Fibroblast of upper back skin (primary cell): ENCODE data around the gene ARHGAP26.
"Not testable (repeated sequence)": the region's sequence is repeated elsewhere in the genome, so short reads cannot be mapped to it uniquely, and the experiment has no call there.

Experiments used
- DNase-seq: peaks from one replicate; pipeline ENCODE4 v3.0.0-alpha.2; 2013

The ARHGAP26 gene

DNA sequence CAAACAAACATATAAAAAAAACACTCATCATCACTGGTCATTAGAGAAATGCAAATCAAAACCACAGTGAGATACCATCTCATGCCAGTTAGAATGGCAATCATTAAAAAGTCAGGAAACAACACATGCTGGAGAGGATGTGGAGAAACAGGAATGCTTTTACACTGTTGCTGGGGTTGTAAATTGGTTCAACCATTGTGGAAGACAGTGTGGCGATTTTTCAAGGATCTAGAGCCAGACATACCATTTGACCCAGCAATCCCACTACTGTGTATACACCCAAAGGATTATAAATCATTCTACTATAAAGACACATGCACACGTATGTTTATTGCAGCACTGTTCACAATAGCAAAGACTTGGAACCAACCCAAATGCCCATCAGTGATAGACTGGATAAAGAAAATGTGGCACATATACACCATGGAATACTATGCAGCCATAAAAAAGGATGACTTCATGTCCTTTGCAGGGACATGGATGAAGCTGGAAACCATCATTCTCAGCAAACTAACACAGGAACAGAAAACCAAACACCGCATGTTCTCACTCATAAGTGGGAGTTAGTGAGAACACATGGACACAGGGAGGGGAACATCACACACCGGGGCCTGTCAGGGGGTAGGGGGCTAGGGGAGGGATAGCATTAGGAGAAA is 433.3 kb downstream of the ARHGAP26 start:
- DNase-seq, result not testable (repeated sequence)

DNA sequence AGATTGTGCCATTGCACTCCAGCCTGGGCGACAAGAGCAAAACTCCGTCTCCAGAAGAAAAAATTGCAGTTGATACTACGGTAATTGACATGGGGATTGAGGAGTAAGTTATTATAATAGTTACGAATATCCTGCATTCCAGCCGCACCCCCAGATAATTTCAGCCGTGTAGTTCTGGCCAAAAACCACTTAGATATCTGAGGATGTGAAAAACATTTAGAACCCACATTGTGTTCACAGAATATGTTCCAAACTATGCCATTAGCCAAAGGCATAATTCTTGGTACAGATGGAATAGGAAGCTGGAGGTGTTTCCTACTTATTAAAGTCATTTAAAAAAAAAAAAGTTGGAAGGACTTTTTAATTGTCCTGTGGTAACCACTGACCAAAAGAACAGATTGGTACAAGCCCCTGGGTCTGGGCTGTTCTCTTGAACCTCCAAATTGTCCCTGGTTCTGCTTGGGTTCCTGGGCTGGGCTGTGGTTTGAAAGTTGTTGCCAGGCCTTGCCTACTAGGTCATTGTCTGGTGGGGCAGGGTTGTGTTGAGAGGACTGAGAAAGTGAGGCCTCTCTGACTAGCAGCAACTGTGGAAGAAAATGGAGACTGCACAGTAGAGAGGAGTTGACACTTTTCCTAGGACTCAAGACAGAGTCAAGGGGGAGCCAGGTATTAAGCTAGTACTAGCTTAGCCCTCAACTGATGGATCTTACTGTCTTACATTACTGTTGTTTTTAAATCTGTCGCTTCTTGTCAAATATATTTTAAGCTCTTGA is 434.5 kb downstream of the ARHGAP26 start:
- peak; percentile 21 for DNase-seq

DNA sequence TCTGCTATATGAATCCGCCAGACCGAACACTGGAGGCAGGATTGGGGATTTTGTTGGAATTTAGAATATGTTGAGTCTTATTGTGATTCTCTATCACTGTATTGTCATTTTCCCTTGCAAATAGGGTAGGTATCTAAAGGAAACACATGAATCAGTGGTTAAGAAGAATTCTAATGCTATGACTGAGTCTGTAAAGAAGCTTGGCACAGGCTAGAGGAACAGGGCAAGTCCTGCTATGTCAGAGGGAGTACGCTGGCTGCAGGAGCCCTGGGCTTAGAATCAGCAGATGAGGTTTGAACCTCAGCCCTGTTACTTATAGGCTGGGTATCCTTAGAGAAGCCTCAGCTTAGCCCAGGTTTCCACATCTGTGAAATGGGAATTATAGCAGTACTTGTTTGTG is 435.2 kb downstream of the ARHGAP26 start:
- peak; percentile 97 for DNase-seq

DNA sequence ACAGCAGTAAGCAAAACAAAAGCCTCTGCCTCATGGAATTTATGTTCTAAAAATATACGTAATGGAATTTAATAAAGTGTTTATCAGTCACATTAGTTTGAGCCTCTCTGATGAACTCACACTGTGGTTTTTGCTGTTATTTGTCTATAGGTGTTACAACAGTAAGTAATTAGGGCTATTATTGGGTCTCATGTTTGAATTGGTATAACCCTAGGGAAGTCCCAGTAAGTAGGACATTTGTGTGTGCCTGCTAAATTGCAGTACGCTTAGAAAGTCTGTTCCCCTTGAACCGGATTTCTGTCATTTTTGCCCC is 435.7 kb downstream of the ARHGAP26 start:
- no peak for DNase-seq

DNA sequence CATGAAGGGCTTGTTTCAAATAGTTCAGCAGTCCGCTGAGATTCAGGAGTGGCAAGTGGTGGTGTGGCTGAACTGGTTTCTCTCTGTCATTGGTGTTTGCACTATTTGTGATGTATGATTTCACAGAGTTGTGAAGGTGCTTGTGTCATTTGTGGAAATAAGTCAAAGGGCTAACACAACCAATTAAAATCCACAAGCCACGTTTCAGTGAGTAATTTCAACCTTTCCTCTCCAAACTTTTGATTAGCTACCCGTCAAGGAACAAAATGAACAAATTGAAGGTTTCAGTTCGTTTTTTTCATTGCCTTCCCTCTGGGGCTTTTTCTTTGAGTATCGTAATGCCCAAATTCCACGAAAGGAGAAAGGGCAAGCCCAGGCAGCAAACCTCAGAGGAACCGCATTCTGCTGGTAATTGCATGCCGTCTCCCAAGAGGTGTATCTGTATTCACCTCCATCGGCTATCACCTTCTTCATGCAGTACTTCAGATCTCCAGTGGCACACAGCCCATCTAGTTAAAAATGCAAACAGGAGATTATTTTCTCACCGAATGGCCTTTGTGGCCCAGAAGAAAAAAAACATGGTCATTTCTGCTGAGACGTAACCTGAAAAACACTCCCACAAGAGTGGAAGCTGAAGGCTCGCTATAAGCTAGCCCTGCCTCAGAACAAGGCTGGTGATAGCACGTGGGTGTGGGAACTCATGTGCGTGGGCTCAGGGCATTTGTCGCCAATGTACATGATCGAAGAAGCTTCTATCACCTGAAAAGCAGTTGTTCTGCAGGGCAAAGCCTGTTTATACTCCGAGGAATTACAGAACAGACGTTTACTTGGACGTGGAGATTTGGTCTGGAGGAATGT is 436.2 kb downstream of the ARHGAP26 start:
- no peak for DNase-seq

DNA sequence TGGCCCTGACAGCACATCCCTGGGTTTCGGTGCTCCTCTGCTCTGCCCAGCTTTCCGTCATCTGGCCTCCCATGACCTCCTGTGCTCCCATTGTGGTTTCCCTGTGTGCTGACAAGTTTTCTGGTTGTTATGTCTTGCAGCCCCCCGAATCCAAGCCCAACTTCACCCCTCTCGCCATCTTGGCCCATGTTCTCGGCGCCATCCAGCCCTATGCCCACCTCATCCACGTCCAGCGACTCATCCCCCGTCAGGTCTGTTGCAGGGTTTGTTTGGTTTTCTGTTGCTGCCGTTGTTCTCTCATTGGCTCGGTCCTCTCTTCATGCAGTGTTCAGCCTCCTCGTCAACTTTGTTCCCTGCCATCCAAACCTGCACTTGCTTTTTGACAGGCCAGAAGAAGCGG is 436.9 kb downstream of the ARHGAP26 start:
- DNase-seq, result no peak

DNA sequence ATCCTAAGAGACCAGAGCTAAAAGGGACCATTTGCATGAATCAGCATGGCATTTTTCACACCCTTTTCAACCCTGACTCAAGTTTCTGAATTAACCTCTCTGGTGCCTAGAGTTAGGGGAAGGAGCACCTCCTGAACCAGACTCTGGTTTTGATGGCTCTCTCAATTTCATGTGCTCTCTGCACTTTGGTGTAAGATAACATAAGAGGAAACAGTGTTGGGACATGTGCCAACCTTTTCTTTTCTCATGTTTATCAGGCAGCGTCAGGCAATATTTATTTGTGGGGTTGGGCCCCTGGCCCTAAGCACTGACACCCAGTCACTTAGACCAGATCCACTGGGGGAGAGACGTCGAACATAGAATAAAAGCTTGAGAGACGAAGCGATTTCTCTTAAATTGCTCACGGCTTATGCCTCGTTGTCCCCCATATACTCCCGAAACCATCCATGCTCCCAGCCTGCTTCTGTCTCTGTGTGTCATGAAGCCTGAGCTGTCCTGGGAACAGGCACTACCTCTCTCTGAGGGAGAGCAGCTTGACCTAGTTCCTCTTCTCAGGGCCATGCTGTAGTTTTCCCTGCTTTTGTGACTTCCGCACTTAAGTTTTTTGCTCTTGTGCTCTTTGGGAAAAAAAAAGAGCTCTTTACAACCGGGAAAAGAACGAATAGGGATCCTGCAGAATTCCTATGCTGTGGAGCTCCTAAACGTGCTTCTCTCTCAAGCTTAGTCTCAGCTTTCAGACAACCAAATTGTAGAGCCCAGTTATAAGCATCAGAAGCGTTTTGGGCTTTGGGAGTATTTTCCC is 437.6 kb downstream of the ARHGAP26 start:
- DNase-seq, result no peak

DNA sequence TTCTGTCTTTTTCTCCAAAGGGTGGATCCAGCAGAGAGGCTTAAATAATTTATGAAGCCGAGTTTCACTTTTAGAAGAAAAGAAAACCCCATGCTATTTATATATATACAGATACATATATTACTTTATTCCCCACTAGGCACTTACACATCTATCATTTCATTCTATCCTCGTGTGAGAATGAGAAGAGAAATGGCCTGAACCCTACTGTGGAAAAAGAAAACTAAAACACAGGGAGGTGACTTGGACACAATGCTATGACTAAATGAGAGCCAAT is 438.1 kb downstream of the ARHGAP26 start:
- DNase-seq, result no peak

DNA sequence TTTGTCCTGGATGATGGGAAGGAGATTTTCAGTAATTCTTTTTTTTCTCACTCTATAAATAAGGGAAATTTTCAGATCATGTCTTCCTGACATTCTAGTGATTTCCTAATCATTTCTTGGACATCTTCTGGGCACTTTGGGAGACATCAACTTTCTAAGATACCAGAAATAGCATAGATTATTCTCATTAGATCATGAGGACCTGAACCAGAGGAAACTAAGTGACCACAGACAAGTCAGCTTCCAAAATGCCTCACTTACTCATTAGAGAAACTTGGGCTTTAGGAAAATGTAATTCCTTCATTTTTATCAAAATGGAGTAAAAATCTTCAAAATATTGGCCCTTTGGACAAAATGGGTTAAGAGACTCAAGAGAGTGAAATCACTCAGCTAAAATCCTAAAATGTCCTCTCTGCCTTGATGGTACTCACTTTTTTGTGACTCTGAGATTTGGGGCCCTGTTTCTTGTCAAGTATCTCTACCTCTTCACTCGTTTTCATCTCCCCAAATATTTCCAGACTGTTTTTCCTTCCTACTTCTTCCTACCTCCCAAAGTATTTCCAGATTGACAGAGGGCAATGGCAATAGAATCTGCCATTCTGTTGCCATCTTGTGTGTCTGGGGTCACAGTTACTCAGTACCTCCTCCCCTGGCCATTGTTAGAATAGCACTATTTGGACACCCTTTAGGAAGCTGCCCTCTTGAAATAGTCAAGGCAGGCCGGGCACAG is 438.8 kb downstream of the ARHGAP26 start:
- DNase-seq, result peak; percentile 36

DNA sequence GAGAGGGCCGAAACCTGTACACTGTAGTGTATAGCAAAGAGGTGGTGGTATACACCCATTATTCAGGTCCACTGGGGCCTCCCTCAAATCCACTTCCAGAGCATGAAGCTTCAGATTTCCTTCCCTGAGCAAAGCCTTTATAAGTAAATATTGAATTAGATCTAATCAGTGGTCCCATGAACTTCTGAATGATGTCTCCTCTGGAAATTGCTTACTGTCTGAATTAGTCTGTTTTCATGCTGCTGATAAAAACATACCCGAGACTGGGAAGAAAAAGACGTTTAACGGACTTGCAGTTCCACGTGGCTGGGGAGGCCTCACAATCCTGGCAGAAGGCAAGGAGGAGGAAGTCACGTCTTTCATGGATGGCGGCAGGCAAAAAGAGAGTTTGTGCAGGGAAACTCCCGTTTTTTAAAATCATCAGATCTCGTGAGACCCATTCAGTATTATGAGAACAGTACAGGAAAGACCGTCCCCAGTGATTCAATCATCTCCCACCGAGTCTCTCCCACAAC is 439.8 kb downstream of the ARHGAP26 start:
- DNase-seq, result no peak

DNA sequence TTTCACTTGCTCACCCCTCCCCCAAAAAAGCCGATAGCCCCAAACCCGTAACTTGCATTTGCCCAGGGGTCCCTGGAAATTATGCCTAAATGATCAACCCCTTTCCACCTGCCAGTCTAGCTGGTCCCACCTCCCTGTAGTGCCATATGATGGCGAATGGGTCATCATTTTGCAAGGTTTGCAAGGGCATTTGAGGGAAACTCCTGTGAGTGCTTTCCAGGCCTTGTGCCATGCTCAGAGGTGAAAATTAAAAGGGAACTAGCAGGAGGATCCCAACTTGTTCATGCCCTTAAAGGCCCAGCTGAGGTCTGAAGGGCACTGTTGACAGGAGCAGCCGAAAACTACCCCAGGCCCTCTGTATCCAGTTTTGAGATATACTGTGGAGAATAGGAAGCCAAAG is 440.4 kb downstream of the ARHGAP26 start:
- DNase-seq, result no peak

DNA sequence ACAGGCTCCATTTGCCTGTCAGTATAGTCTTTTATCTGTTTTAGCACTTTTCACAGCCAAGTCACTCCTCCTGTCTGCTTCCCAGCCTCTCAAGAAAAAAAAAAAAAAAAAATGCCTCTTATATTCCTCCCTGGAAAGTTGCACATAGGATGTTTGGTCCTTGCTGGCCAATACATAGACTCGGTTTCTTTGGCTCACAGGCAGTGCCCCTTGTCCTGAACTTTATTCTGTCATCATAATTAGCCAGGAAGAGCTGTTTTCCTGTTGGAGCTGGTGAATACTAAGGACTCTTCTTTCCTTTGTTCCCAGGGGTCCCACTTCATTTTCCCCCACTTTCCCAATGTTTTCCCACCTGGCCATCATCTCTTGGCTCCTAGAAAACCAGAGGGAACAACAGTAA is 442.1 kb downstream of the ARHGAP26 start:
- no peak for DNase-seq

DNA sequence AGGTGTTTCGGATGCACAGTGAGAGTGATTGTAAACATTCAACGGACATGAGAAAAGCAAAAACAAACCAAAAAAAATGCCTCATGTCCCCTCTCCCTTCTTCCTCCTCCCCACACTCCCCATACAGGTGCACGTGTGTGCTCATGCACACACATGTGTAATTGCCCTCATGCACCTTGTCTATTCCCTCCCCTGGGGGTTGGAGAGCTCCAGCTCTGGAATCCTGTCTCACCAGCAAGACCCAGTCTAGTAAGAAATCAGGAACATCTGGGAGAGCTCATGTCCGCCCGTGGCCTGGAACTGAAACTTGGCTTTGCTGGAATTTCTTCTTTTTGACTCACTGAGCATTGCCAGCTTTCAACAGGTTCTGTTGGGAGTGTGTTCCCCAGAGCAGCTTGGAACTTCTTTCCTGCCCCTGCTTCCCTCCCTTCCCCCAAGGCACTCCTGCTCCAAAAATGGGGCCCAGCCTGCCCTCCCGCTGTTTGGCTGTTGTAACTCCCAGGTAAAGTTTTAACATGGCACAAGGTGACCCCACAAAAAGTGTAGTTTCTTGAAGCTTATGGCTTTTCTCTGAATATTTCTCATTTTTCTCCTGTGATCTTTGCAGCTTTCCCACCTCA is 443.2 kb downstream of the ARHGAP26 start:
- DNase-seq, result peak; percentile 84

DNA sequence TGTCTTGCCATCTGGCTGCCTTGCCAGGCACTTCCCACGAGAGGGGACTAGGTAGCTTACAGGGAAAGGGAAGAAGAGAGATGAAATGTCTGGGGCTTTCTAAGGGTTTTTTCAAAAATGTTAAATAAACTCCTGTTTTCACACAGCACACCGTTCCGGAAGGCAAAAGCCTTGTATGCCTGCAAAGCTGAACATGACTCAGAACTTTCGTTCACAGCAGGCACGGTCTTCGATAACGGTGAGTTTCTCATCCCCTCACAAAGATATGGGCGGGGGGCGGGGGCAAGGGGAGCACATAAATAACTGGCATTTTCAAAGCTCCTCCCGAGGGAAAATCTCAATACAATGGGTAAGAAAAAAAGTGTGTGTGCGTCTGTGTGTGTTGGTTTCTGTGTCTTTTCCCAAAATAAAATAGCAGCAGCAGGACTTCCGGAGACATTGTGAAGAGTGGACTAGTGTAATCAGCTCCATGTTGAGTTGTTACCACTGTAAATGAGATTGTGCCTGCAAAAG is 443.7 kb downstream of the ARHGAP26 start:
- peak; percentile 24 for DNase-seq

DNA sequence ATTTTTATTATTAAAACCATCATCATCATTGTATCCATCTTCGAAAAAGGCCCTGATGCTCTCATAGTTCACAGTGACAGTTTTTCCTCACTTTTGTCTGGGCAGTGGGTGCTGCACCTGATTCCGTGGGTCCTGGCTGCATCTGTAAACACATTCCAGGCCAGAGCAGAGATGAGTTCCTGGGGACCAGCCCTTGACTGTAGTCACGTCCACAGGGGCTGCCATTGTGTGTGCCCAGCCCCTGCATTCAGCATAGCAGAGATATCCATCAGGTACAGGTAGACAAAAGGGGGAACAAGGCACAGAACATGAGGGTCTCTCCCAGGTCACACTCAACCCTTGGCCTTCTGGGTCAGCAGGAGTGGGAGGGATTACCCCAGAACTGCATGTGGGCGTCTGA is 444.3 kb downstream of the ARHGAP26 start:
- no peak for DNase-seq

DNA sequence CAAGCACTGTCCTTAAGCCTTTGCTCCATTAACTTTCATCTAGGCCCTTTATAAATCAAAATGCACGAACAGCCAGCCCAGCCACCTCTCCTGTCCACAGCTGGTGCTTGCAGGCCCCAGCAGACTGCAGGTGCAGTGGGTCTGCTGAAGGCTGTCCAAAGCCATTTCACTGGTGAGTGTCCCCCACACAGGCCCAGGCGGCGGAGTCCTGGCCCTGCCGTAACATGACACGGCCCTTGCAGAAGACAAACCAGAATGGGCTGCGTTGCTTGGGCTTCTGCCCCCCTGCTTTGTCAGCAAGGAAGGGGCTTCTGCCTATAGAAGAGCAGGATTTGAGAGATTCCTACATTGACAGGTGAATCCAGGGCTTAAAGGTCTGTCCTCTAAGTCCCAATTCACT is 444.7 kb downstream of the ARHGAP26 start:
- DNase-seq, result no peak

DNA sequence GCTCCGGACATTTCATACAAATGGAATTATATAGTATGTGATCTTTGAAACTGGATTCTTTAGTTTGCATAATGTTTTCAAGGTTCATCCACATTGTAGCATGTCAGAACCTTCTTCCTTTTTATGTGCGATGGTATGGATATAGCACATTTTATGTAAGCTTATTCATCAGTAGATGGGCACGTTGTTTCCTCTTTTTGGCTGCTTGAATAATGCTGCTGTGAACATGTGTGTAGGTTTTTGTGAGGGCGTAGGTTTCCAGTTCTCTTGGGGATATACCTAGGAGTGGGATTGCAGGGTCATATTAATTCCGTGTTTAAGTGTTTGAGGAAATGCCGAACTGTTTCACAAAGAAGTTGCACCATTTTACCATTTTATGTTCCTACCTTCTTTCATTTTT is 445.5 kb downstream of the ARHGAP26 start:
- no peak for DNase-seq

DNA sequence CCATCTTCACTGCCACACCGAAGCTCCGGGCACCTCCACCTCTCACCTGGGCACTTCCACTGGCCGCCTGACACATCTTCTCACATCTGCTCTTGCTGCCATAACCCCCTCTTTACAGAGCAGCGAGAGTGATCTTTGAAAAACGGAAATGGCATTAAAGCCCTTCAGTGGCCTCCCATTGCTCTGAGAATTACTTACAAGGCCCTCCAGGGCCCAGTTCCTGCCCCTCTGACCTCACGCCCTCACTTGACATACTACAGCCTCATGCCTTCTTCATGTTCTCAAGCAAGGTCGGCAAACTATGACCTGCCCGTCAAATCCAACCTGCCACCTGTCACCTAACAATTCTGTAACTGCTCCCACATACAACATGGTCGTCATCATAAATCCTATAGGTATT is 446.0 kb downstream of the ARHGAP26 start:
- no peak for DNase-seq

DNA sequence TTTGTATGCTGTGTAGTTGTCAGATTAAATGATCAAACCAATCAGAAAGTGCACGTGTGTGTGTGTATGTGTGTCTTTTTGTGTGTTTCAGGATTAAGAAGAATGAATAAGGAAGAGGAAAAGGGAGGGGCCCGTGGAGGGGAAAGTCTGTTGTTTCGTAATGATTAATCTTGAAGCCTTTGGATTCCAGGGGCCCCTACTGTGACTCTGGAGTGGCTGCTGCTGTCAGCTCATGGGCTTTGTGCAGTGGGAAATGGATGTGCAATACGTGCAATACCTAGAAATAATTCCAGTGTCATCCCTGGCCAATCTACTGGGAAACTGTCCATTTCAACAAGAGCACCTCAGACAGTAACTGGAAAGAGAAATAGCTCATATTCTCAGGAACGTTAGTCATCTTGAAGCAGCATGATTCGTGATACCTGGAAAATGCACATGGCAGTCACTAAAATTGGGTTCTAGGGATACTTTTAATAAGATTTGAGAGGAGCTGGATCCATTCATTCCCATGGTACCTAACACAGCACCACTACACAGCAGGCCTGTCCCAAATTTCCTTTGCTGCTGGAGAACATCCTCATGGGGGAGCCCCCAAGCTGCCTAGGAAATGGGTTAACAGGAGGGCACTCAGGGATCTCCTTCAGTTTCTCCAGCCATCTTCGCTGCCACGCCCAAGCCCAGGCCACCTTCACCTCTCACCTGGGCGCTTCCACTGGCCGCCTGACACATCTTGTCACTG is 447.1 kb downstream of the ARHGAP26 start:
- DNase-seq, result peak; percentile 83

DNA sequence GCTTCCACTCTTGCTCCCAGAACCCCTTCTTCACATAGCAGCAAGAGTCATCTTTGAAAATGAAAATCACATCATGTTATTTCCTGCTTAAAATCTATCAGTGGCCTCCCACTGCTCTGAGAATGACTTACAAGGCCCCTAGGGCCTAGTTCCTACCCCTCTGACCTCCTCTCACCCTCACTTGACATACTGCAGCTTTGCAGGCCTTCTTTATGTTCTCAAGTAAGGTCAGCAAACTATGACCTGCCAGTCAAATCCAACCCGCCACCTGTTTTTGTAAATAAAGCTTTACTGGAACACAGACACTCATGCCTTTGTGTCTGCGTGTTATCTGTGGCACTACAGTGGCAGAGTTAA is 447.6 kb downstream of the ARHGAP26 start:
- DNase-seq, result no peak
